GM19467 (cell line): ENCODE measurements around the gene BRCA1.
"Not testable (repeated sequence)": the region's sequence is repeated elsewhere in the genome, so short reads cannot be mapped to it uniquely, and the experiment has no call there.

Source experiments
- ATAC-seq: cut with Tn5 transposase; IDR thresholded peaks from one replicate; pipeline ENCODE4 v1.9.1; 2021; ENCODE audit warnings: mild to moderate bottlenecking, moderate library complexity; ENCODE audit not compliant: unreplicated experiment

Gene BRCA1

DNA sequence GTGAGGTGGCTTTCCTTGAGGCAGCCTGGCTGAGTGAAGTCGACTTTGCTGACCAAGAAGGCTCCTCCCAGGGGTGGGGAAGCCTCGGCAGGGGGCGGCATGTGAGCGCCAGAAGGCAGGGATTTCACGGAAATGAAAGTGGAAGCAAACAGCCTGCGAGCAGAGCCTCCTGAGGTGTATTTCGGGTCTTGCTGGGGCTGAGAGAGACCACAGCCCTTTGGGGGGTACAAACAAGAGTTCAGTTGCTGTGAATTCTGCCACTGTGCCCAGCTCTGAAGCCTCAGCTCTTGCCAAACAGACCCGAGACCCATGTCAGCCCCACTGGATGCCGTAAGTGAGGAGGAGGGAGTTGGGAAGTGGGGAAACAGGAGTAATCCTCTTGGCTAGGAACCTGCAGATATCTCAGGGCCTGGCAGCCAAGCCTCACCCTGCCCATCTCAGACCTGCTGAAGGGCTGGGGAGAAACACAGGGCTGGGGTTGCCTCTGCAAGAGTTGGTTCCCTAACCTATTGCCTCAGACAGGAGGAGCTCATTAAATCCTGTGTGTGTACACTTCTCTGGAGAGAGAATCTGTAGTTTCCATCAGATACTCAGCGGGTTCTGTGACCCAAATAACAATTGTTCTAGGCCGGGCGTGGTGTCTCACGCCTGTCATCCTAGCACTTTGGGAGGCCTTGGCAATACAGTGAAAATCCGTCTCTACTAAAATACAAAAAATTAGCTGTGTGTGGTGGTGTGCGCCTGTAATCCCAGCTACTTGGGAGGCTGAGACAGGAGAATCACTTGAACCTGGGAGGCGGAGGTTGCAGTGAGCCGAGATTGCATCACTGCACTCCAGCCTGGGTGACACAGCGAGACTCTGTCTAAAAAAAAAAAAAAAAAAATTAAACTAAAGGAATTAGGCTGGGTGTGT lies 118.3 kb downstream of the BRCA1 start, which contains the start of gene IFI35:
TSS of gene IFI35 (plus strand) at position 146 of the 913 bp plus-strand sequence. CDS start at position 310, 164 bp downstream.
- ATAC-seq = peak; percentile 77

DNA sequence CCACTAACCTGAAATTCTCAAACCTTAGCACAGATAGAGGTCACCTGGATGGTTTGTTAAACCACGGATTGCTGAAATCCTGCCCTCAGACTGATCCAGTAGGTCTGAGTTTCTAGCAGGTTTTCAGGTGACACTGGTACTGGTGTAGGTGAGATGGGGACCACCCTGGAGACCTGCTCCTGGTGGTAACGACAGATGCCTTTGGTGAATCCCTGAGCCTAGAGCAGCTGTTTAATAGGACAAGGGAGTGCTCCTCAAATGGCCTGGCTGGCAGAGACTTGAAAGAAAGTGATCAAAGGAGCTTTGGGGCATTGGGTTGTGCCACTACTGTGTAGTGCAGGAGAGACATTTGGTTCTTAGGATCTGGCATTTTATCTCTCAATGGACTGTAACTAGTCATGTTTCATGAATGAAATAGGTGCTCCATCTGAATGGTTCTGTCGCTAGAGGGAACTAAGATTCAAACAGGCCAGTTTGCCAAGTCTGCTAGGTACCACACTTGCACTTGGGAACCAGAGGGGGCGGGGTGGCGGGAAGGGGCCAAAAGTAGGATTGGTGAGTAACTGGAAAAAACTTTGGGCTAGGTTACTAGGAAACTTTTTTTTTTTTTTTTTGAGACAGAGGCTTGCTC lies 121.5 kb downstream of the BRCA1 start:
- ATAC-seq = no peak

DNA sequence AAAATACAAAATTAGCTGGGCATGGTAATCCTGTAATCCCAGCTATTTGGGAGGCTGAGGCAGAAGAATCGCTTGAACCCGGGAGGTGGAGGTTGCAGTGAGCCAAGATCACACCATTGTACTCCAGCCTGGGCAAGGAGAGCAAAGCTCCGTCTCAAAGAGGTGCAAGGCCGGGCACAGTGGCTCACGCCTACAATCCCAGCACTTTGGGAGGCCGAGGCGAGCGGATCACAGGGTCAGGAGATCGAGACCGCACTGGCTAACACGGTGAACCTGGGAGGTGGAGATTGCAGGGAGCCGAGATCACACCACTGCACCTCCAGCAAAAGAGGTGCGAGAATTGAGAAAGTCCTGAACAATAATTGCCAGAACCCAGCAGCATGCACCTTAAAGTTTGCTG lies 124.3 kb downstream of the BRCA1 start:
- not testable (repeated sequence) for ATAC-seq

DNA sequence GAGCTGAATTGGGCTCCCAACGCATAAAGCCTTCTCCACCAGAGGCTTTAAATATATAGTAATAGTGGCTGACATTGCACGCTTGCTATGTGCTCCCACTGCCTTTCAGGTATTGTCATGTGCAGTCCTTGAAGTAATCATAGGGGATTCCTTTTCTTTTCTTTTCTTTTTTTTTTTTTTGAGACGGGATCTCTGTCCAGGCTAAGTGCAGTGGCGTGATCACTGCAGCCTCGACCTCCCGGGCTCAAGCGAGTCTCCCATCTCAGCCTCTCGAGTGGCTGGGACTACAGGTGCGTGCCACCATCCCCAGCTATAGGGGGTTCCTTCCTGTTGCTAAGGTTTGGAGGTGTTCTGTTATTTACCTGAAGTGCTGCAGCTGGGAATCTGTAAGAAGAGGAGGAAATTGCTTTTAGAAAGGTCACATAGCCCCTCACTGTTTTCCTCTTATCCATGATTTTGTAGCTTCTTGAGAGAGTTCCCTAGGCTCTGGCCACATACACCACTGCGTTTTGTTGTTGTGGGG lies 126.1 kb downstream of the BRCA1 start:
- ATAC-seq = no peak

DNA sequence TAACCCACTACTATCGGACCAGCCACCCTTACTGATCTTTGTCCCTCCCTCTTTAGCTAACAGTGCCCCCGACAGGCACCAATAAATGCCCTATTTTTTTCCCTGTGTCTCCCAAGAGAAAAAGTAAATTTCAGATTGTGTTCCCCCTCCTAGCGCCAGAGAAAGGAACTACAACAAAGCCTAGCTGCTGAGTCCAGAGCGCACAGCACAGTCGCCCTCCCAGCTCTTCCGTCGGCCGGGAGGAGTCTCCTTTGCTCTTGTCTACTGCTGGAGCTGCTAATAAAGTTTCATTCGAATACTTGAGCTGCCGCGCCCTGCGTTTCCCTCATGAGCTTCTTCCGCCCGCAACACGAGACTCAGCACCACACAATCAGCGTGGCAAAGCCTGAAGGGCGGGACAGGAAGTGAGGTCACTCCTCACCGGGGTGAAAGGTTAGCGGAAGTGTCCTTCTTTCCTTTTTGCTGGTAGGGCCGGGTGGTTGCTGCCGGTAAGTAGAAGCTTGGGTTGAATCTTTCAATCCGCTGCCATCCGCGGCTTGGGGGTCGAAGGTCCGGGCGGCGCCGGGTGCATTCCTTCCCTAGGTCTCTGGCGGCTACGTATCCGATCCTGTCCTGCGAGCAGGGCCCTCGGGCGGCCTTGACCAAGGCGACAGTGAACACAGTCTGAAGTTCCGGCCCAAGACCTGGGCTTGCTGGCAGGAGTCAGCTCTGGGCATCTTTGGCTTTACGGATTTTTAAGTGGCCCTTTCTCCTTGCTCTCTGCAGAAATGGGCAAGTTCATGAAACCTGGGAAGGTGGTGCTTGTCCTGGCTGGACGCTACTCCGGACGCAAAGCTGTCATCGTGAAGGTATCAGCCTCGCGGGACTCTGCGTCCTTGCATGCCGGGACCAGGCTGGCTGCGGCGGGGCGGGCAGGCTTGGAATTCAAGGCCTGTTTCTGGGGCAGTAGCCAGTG lies 126.9 kb downstream of the BRCA1 start, which contains the start of gene RPL27:
TSS of gene RPL27 (plus strand) at position 436 of the 955 bp plus-strand sequence. CDS start at position 768, 332 bp downstream.
- peak; percentile 93 for ATAC-seq

DNA sequence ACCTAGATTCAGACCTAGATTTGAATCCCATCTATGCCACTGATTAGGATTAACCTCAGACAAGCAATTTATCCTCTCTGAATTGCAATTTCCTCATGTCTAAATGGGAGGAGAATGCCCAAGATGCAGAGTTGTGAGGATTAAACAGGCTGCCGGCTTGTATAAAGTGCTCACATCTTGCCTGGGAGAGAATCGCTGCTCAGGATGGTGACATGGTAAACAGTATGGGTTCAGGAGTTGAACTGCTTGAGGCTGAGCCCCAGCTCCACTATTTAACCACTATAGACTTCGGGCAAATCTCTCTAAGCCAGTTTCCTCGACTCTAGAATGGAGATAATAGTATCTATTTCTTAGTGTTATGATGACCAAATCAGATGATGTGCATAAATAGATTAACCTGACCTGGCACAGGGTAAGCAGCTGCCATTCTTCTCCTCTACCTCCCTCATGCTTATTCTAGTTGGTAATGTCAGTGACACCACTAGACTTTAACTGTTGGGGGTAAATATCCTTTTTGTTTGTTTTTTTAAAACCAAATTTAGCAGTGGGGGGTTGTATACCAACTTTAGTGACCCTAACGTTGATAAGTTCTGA lies 127.7 kb downstream of the BRCA1 start:
- no peak for ATAC-seq
